RCC 7860 (cell line): ENCODE results near the gene ADAMTS12.

Experiments
- DNase-seq: peaks from one replicate; pipeline ENCODE4 v3.0.0-alpha.2; 2015; ENCODE audit warnings: low spot score
- FAIRE-seq: peaks from 2 replicates; lab custom pipeline; 2012; peaks lifted over from hg19 to GRCh38; lab: Jason Lieb, UNC

The ADAMTS12 gene

DNA sequence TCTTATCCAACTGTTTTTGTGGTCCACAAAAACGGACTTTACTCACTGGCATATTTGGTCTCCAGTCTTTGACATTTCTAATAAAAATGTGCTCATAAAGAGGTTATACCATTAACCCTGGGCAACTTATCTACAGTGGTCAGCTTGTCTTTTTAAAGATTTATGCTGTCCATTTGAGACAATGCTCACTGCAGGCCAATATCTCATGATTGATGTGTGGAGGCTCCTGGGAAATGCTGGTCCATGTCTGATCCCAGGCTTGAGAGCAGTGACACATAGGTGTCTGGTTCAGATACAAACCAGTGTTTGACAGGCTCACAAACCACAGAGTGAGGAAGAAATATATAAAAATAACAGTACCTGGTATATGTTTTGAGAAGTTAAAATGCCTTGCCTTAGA, 270.3 kb downstream of the ADAMTS12 start:
- DNase-seq, result no peak
- FAIRE-seq, result no peak

DNA sequence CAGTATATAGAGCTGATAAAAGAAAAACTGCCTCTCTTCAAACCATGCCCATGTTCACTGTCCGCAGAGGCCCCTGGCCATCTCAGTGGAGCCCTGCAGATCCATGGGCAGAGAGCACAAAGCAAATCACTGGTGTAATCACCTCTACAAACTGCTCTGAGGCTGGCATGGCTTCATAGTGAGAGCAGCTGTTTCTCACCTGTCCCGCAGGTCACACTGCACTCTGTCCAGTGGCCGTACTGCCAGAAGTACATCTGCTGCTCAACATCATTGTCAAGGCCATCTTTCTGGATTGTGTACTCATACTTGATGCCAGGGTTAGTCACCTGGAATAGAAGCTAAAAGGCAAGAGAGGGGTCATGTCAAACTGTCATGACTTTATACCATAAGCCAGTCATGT, 277.8 kb downstream of the ADAMTS12 start:
- DNase-seq (no peak), FAIRE-seq (no peak)

DNA sequence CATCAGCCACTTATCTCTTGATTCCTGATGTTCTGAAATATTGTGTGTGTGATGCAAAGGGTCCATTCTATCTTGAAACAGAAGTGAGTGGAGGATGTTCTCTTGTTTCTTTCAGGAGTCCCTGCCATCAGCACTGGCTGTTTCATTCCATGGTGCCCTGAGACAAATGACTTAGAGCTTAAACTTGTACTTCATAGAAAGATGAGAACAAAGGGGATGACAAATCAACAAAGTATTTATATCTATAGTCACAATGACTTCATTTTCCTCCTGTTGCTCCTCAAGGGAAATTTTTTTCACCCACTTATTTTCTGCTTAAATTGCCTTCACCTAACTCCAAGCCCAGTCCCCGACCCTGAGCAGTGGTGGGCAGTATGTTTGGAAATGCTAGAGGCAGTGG, 279.4 kb downstream of the ADAMTS12 start:
- FAIRE-seq (no peak), DNase-seq (no peak)

DNA sequence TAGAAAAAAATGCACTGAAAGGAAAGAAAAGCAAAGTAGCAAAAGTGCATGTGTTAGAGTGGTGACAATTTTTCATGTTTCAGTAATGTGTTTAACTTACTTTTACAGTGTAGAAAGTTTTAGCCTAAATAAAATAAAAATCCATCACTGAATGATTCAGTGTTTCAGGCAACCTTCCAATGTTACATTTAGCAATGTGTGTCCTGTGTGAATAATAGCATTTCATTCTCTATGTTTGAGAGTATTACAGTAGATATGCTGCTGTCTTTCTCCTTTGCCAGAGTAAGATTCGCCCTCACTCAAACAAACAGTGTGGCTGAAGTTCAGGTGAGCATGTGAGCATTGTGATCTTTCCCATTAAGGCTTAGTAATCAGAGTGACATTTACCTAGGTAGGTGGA, 279.9 kb downstream of the ADAMTS12 start:
- DNase-seq (no peak), FAIRE-seq (no peak)

DNA sequence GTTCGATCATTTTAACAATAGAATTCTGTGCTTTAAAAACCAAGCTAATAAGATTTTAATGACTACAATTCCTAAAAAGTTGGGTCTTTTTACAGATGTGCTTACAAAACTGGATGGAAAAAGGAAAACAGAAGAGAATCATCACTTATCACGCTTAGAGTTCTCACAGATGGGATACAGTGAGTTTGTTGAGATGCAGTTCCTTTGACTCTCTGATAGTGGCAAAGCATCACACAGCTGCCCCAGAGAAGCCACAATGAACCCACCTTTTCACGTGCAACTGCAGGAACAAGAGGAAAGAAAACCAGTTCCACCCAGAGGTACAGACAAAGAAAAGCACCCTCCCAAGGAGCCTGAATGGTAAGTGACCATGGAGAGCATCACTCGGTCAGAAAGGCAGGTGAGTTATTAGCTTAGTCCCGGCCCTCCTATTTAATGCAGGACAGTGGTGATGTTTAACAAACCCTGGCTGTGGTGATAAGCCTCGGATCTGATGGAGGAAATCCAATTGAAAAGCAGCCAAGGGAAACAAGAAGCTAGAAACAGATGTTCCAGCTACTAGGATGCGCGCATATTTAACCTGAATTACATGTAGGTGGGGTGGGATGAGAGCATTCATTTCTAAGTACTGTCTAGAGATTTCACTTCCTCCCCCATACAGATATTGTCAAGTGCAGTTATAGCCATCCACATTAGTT, 283.3 kb downstream of the ADAMTS12 start:
- no peak for FAIRE-seq
- DNase-seq, result no peak

DNA sequence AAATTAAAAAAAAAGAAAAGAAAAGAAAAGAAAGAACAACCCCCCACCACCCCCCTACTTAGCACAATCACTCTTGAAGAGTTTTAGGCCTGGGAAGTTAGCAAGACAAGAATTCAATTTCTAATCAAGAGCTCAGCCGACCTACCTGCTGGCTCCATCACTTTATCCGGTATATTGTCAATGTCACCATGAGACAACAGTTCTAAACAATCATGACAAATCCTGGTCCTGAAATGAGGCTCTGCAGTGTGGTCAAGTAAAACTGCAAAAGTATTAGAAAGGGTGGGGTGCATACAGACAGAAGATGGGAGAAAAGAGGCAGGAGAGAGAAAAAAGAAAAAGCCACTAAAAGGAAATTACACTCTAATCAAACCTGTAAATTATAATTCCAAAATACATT, 287.3 kb downstream of the ADAMTS12 start:
- FAIRE-seq (no peak), DNase-seq (no peak)

DNA sequence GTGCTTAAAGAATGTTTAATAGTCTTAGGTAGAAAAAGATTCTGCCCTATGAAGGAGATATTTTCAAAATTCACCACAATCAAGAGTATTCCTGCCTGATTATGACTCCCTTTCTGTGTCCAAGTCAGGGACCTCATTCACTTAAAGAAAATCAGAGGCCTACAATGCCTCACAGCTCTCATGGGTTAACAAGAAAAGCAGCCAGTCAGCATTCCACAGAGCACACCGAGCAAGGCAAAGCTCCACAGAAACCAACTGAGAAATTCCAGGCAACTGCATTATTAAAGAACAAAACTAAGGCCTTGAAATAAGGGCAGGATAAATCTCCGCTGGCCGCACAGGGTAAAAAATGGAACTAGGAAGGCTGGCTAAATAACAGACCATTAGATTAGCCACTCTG, 289.9 kb downstream of the ADAMTS12 start:
- FAIRE-seq (no peak), DNase-seq (no peak)

DNA sequence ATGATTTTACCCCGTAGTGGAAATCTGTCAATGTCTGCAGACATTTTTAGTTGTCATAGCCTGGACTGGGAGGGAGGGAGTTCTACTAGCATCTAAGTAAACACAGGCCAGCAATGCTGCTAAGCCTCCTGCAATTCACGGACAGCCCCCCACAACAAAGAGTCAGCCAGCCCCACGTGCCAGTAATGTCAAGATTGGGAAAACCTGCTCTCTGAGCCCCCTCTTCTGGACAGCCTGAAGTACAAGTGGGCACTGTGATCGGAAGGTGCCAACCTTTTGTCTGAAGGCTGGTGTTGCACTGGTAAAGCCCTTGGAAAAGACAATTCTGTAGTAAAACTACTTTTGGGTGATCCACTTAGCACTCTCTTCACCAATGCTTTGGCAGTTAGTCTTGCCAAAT, 296.5 kb downstream of the ADAMTS12 start:
- DNase-seq, result no peak
- FAIRE-seq, result no peak

DNA sequence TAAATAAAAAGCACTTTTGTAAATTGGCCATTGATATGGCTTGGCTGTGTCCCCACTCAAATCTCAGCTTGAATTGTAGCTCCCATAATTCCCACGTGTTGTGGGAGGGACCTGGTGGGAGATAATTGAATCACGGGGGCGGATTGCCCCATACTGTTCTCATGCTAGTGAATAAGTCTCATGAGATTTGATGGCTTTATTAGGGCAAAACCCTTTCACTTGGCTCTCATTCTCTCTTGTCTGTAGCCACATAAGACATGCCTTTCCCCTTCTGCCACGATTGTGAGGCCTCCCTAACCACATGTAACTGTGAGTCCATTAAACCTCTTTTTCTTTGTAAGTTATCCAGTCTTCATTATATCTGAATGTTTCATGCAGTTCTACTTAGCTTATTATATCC, 297.8 kb downstream of the ADAMTS12 start:
- DNase-seq (no peak), FAIRE-seq (no peak)

DNA sequence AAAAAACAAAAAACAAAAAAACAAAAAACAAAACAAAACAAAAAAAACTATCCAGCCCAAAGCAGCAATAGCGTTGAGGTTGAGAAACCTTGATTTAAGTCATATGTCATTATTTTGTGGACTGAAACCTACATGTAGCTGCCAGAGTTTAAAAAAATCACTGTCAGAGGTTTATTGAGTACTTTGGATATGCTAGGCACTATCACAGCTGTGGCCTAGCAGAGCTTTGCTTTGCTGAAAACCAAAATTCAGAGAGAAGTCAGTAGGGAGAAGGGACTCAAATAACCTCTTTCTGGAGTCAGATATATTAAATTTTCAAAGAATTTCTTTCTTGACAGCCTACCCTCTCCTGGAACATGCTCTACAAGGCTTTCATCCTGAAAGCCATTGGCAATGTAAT, 299.5 kb downstream of the ADAMTS12 start:
- FAIRE-seq (no peak), DNase-seq (no peak)

DNA sequence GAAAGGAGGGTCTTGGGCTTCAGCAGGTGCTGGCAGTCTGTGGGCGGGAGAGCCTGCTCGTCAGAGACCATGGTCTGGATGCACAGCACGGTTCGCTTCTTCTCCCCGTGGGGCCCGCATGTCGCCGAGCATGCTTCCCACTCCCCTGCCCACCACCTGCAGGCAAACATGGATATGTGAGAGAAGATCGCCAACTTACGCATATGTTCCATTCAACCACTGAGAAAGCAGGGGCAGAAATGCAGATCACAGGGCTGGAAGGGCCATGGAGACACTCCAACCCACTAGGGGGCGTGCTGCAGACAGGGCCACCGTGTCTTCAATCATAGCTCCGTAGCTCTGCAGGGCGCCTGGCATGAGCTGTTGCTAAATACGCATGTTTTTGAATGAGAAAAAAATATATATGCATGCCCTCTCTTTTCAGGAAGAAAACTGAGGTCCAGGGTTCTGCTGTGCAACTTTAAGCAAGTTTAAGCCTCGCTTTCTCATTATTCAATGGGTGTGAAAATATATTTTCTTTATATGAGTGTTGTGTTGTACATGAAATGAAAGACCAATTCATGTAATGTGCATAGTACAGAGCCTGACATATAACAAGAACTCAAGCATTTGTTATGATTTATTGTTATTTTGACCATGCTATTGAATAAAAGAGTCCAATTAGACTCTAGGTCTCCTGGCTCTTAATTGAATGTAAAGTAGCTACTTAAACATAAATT, 303.0 kb downstream of the ADAMTS12 start:
- peak; percentile 49 for DNase-seq
- no peak for FAIRE-seq

DNA sequence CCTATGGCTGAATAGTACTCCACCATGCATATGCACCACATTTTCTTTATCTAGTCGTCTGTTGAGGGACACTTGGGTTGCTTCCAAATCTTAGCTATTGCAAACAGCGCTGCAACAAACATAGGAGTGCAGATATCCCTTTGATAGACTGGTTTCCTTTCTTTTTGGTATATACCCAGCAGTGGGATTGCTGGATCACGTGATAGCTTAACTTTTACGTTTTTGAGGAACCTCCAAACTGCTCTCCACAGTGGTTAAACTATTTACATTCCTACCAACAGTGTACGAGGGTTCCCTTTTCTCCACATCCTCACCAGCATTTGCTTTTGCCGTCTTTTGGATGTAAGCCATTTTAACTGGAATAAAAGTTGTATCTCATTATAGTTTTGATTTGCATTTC, 308.5 kb downstream of the ADAMTS12 start:
- no peak for DNase-seq
- FAIRE-seq, result no peak

DNA sequence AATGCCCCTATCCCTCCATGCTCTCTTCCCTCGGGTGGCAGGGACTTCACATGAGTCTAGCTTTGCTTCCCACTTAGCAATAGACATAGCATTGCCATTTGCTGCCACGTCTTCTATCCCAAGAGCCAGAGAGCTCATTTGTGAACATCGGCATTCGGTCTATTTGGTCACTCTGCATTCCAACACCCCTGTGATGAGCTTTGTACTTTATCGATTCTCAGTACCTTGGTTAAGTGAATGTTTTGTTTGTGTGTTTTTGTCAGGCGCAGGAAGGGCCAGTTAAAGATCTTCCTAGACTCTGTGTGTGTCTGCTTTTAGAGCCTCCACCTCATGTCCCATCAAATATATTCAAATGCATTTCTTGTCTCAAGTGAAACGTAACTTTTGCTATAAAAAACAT, 309.4 kb downstream of the ADAMTS12 start:
- DNase-seq (no peak), FAIRE-seq (no peak)

DNA sequence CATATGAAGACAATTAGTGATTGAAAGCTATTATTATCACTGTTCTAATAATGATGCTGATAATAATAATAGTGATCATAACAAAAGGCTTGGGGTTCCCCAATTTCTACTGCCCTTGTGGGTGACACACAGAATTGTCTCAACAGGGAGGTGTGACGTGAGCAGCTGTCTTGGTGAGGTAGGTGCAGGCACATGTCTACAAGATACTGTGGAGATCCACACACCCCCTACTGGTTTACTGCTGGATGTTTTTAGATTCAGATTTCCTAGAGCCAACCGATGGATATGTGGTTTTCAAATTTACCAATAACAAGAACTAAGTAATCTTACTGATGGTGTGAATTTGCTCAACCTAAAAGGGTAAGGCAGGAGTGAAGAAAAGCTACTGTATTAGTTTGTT, 312.0 kb downstream of the ADAMTS12 start:
- FAIRE-seq, result no peak

DNA sequence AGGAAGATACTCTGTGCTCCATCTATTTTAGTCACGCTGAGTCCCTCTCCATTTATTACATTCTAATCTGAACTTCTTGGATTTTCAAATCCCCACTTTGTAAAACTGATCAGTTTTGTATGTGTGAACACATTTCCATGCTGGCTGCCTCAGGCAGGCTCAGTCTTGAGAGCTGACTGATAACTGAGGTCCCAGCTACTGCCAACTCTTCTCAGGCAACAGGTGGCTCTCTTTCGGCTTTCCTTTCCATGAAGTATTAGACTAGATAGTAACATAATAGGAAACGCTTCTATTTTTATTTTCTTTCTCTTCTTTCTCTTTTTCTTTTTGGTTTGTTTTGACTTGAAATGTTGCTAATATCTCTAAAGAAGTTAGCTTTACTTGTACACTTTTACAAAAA, 312.6 kb downstream of the ADAMTS12 start:
- DNase-seq (no peak), FAIRE-seq (no peak)

More for the DNA sequence above, 312.0 kb downstream of the ADAMTS12 start:
- DNase-seq, result no peak

DNA sequence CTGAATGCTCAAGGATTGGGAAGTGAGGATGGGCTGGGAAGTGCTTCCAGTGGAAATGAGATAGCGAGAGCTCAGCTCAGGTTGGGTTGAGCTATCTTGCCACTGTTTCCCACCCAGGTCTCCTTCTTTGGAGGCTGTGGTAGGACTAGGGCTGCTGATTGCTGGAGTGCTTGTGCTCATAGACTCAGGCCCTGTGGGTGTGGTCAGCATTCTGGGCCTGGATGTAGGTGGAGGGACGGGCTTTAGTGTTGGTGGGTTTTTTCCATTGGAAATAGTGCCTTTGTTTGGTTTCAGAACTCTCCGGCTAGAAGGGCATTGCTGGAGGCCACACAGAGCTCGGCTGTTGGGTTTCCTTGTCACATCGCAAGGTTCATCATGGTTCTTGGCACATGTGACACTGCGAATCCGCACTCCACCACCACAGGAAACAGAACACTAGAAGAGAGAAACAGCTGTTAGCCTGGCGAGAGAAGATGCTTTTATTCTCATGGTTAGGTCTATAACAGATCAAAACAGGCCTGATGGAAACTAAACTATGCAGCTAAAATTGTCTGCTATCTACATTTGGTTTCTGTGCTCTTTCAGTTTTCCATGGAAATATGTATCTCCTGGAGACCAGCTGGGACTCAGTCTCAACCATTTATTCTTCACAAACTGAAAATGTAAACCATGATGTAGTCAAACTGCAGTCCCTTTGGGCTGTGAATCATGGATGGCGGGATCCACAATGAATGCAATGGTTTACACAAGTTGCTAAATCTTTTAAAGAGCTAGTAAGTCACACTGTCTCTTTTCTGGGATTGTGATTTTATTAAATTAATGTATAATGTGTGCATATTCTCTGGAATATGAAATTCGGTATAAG, 314.8 kb downstream of the ADAMTS12 start:
- FAIRE-seq, result no peak

DNA sequence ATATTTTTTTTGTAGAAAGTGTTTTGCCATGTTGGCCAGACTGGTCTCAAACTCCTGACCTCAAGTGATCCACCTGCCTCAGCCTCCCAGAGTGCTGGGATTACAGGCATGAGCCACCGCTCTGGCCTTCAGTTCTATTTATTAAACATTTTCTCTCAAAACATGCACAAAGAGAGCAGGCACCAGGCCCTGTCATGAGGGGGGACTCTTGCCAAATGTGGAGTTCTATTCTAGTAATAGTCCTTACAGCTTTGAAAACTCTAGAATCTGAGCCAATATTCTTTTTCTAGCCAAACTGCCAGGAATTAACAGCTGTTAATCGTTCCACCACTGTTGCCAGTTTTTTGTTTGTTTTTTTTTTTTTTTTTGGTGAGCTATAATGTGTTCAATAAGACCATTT, 326.5 kb downstream of the ADAMTS12 start:
- DNase-seq (no peak), FAIRE-seq (no peak)

More for the DNA sequence above, 314.8 kb downstream of the ADAMTS12 start:
- DNase-seq, result no peak

DNA sequence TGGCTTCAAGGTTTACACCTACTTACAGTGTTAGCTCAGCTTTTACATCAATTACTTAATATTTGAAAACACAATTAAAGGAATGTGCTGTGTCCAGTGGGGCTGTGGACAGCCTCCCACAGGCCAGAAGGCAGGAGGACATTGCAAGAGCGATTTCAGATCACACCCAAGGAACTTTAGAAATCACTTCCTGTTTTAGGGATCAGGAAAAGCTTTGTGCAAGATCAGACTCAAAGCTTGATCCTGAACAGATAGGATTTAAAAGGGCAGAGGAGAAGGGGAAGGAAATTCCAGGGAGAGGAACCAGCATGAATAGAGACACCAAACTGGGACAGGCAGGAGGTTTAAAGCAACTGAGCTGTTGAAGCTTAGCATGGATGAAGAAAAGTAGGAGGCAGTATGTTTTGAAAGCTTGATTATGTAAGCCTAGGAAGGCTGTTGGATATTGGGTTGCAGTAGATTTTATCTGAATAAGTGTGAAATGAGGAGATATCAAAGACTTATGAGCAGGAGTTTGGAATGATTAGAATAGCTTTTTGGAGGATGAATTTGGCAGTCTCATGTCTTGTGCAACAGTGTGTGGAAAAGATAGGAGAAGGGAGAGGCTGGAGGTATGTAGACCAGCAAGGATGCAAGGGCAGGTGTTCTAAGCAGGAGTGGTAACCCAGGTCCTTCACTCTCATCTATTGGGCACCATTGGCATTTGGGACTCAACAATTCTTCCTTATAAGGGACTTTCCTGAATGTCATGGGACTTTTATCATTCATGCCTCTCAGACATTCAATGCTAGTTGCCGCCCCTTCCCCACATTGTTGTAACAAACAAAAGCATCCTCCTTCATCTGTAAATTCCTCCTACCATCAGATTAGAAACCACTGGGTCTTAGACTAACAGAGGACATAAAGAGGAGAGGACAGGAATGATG, 327.5 kb downstream of the ADAMTS12 start:
- no peak for DNase-seq
- FAIRE-seq, result no peak

DNA sequence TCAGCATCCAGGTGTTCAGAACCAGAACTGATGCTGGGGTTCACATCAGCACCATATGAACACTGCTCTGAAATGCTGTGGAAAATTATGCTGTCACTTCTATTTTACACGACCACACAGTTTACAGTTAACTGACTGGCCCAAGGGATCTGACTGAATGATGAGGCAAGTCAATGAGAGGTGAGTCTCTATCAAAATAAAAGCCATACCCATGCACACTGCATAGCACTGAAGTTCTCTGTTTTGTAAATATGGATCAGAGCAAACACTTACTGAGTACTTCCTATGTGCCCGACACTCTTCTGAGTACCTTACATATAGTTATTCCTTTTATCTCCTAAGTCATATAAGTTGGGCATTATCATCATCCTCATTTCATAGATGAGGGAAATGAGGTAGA, 328.3 kb downstream of the ADAMTS12 start:
- FAIRE-seq (no peak), DNase-seq (no peak)

DNA sequence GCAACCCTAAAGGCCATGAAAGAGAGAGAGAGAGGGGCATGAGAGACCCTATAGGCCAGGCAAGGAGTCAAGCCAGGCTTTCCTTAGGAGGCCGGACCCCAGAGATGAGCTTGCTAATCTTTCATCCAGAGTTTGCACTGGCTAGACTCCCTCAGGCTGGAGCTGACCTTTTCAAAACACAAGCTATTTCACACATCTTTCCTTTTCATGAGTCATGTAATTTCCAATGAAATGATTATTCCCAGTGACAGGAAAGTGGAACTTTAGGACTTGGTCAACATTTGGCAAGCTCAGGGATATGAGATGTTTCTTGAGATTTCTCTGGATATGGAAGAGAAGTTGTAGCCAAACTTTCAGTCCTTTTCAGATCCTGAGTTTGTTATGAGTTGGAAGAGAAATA, 333.3 kb downstream of the ADAMTS12 start:
- no peak for DNase-seq
- no peak for FAIRE-seq

DNA sequence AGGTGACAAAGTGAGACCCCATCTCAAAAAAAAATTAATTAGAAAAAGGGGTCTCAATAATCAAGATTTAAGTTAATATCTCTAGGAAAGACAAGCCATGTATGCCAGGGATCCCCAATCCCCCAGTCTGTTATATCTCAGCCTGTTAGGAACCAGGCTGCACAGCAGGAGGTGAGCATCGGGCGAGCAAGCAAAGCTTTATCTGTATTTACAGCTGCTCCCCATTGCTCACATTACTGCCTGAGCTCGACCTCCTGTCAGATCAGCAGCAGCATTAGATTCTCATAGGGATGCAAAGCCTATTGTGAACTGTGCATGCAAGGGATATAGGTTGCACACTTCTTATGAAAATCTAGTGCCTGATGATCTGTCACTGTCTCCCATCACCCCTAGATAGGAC, 334.2 kb downstream of the ADAMTS12 start:
- DNase-seq, result no peak
- FAIRE-seq, result no peak
